HG03520 (cell line): Measurements from ENCODE around the gene ARL8A.
"Not testable (repeated sequence)": the region's sequence is repeated elsewhere in the genome, so short reads cannot be mapped to it uniquely, and the experiment has no call there.

Experiments
- ATAC-seq: cut with Tn5 transposase; IDR thresholded peaks from one replicate; pipeline ENCODE4 v1.9.1; 2021; ENCODE audit warnings: mild to moderate bottlenecking, moderate library complexity; ENCODE audit not compliant: unreplicated experiment

ARL8A gene

DNA sequence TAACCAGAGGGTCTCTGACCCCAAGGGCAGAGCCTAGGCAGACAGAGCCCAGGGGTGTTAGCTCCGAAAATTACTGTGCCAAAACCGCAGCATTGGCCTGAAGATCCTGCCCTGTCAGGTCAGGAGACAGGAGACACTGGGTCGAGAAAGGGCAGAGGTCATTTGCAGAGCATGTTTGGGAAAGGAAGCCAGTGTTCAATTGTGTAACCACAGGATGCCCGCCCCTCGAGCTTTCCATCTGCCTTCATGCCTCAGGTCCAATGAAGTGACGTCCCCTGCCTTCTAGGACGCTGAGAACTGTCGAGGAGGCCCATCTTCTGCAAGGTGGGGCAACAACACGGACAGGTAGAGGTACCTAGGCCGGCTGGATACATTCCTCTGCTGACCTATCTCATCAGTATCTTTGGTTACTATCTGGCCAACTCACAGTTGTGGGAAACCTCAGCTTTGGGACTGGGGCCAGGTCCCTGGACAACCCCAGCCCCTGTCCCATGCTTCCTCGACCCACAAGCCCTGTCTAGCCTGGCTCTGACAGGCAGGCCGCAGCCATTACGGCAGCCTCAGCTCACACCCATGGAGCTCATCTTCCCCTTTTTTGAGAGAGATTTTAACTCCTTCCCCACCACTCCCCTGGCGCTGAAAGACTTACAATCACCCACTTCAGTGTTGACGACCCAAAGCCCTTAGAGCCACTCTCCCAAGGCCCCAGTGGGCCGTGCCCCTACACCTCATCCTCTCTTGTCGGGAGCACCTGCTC lies 1.3 kb downstream of the ARL8A start:
- ATAC-seq: peak; percentile 23

DNA sequence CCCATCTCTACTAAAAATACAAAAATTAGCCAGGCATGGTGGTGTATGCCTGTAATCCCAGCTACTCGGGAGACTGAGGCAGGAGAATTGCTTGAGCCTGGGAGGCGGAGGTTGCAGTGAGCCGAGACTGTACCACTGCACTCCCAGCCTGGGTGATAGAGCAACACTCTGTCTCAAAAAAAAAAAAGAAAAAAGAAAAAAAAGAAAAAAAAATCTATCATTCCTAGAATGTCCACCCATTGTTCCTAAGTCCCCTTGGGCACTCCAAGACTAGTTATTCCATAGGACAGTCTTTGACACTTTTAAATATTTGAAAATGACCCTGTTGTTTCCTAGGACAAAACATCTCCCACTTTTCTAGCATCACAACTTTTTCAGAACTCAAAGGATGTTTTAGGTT lies 3.1 kb downstream of the ARL8A start:
- ATAC-seq: not testable (repeated sequence)

DNA sequence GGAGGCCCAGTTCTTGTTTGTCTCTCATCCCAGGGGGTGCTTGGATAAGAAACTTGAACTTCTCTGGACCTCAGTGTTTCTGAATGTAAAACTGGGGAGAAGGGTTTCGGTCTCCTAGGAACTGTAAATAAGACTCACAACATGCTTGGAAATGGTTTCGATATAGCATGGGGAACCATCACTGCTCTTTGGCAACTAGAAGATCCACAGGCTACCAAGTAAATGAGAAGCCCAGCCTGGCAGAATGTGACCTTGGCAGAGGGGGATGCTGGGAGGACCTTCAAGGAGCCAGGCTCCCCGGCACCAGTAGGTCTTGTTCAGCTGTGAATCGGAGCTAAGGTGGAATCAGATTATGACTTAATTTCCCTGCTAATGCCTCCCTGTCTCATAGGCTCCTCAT lies 3.7 kb downstream of the ARL8A start:
- no peak for ATAC-seq

DNA sequence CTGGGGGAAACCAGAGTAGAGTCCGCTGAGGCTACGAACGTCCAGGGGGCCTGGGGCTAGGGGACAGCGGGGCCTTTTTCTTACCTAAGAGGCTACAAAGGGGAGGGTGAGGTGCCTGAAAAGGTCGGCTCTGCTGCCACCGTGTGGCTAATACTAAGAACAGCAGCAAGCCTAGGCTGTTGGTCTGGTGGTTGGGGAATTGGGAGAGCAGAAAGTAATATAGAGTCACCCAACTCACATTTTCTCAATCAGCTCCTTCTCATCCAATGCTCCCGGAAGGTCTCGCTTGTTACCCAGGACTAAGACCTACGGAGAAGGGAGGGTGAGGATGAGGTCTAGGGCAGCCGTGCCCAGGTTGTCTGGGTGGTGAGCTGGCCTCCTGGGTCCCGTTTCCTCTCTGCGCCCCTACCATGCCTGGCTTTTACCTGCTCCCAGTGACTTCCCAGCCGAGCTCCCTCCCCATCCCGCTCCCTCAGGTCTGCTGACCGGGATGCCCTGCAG lies 9.3 kb downstream of the ARL8A start:
- no peak for ATAC-seq

DNA sequence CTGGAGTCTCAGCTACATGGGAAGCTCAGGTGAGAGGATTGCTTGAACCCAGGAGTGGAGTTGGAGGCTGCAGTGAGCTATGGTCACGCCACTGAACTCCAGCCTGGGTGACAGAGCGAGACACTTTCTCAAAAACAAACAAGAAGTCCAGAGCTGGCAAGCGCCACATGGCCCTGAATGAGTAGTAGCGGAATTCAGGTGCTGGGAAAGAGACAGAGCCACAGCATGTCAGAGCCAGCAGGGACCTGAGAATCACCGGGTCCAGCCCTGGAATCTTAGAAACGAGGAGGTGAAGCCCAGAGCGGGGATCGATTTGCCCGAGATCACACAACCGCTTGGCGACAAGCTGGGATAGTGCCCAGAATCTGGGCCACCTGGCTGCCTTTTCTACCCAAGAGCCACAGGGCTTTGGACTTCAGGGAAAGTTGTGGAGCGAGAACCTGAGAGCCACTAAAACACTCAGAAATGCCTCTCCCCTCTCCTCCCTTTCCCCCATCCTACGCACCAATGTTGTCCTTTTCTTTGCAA lies 9.8 kb downstream of the ARL8A start:
- ATAC-seq: no peak

DNA sequence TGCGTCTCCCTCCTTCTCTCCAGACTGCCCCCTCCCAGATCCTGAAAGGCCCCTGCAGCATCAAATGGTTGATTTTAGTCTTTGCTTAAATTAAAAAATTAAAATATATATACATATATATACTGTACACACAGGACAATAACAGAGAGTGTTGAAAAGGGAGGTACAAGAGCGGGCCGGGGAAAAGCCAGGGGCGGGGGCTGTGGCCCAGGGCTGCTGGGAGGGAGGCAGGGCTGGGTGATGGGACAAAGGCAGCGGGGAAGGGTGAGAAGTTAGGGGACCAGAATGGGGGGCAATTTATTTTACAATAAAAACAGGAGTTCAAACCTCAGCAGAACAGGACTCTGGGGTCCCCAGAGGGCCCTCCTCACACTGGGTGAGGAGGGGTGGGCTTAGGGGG lies 10.5 kb downstream of the ARL8A start:
- no peak for ATAC-seq

DNA sequence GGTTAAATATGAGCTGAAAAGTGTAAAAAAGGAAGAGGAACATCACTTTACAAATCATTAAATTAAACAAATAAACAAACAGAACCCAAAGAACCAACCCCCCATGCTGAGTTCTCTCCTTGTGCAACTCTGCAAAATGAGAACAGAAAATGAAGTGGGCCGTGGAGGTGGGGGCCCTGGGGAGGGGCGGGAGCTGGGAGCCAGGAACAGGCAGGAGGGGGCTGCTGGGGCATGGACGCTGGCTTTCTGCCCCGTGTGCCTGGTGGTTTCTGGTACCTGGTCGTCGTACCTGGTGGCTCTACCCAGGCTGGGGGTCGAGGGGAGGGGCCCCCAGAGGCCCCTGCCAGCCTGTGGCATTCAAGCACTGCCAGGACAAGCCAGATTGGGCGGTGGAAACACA lies 11.0 kb downstream of the ARL8A start:
- no peak for ATAC-seq

DNA sequence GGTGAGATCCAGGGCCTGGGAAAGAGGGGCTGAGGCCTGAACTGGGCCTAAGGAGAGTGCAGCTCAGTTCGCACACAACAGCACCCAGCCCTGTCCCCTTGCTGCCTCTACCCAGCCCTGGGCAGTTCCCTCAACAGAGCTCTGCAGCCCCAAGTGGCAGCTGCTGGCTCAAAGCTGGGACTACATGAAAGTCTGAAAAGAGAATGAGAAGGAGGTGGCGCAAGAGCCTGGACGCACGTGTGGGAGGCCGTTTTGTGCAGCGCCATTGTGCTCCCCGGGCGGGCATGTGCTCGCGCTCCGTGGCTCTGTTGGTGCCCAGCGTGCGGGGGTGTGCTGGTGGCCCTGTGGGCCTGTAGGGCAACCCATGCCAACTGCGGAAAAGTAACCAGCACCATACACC lies 11.5 kb downstream of the ARL8A start:
- ATAC-seq: no peak

DNA sequence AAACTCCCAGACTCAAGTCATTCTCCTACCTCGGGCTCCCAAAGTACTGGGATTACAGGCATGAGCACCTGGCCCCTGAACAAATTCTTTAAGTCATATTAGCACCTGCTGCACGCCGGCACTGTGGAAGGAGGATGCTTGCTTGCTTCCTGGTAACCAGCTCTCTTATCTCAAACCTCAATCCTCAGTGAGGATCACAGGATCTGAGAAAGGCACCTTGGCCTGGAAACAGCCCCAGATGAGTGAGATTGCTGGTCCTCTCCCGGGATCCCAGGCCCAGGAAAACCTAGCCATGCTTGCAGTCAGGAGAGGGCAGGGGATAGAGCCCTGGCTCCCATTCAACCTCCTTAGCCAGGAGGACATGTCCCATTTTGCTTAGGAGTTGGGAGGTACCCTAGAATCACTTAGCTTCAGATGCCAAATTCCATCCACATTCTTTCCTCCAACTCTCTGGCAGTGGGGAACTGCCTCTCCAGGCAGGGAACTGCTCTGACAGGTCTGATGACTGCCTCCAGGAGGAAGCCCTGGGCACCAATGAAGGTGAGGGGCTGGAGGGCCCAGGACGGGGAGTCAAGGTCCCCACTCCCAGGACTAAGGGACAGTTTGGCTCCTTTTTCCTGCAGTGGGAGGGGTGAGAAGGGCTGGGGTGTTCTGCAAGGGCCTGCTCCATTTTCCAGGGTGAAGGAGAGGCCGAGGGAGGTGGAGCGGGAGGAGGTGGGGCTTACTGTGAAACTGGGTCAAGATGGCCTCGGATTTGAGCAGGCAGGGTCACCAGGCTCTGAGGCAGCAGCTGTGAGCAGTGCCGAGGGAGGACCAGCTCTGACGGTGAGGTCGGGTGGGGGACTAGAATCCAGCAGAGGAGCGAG lies 12.3 kb downstream of the ARL8A start:
- ATAC-seq: no peak

DNA sequence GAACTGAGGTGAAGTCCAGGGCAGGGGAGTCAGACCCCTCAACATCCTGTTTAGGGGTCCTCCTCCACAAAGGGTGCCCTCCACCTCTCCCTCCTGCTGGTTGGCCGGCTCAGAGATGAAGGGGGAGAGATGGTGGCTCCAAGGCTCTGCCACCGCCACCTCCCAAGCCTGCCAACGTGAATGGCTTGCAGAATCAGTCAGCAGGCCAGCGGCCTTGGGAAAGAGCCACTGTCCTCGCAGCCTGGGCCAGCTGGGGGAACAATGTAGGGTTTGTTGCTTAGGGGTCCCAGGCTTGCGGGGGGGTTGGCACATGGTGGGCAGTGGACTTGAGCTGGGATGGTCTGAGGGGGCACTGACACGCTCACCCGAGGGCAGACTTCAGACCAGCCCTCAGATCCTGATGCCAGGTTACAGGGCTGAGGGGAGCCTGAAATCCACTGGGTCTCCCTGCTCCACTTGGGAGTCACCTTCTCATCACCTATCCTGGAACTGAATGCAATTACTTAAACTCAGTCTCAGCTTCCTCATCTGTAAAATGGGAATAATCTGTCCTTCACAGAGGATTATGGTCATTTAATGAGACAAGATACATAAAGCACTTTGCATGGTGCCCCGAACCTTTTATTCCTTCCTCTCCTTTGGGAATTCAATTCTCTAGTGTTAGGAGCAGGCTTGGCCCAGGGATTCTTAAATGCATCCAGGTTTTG lies 13.6 kb downstream of the ARL8A start:
- no peak for ATAC-seq

DNA sequence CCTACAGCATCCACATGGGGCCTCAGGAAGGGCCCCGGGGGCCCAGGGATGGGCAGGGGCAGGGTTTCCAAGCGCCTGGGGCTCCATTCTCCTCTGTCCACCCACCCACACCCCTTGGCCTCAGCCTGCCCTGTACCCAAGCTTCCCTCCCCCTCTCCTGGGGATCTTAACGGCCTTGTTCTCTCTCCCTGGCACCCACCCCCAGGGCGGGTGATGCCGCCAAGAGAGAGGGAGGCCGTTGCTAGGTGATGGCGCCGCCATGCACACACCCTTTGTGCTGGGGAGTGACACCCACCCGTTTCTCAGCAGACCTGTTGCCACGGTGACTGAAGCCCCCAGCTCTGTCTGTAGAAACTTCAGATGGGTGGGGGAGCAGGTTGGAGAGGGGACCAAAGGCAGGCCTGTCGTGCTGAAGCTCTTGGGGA lies 14.2 kb downstream of the ARL8A start:
- no peak for ATAC-seq

DNA sequence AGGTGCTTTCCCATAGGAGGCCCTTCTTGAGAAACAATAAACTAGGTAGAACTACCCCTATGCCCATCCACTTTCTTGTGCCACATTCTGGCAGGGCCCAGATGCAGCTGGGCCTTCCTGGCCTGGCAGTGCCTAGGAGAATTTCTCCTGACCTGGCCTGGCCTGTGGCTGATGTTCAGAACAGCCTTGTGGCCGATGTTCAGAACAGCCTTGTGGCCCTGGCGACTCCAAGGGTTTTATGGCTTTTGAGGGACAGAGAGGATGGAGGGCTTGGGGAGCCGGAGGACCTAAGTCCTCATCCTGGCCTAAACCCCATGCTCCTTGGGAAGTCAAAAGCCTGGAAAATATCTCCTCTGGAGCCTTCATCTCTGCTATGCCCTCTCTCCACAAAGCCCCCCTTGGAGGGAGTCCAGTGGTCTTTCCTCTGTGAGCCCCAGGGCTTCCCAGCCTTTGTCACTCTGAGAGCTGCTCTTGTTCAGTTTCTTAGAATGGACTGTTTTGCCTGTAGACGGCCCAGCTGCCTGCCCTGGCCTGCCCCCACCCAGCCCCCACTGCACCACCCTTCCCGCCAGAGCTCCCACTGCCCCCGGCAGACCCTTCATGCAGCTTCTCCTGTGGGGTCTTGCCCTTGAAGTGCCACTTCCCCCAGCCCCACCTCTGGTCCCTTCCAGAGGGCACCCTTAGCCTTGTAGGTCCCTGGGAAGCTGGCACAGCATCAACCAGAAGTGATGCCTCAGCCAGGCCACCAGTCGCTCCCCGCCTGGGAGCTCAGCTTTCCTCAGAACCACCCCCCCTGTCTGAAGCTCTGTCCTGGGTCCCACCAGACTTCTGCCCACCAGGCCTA lies 14.9 kb downstream of the ARL8A start:
- no peak for ATAC-seq

DNA sequence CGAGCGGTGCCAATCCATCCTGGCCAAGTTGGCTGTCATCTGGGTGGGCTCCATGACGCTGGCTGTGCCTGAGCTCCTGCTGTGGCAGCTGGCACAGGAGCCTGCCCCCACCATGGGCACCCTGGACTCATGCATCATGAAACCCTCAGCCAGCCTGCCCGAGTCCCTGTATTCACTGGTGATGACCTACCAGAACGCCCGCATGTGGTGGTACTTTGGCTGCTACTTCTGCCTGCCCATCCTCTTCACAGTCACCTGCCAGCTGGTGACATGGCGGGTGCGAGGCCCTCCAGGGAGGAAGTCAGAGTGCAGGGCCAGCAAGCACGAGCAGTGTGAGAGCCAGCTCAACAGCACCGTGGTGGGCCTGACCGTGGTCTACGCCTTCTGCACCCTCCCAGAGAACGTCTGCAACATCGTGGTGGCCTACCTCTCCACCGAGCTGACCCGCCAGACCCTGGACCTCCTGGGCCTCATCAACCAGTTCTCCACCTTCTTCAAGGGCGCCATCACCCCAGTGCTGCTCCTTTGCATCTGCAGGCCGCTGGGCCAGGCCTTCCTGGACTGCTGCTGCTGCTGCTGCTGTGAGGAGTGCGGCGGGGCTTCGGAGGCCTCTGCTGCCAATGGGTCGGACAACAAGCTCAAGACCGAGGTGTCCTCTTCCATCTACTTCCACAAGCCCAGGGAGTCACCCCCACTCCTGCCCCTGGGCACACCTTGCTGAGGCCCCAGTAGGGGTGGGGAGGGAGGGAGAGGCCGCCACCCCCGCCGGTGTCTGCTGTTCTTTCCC lies 16.5 kb downstream of the ARL8A start:
- ATAC-seq: no peak

DNA sequence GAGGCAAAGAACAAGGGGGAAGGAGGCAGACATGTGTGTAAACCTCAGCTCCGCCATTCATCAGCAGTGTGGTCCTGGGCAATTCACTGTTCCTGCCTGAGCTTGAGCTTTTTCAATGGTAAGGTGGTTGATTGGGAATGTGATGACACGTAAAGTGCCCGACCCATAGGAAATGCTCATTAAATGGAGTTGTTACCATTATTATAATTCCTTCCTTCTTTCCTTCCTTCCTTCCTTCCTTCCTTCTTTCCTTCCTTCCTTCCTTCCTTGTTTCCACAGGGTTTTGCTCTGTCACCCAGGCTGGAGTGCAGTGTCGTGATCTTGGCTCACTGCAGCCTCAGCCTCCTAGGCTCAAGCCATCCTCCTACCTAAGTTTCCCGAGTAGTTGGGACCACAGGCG lies 17.5 kb downstream of the ARL8A start:
- no peak for ATAC-seq

DNA sequence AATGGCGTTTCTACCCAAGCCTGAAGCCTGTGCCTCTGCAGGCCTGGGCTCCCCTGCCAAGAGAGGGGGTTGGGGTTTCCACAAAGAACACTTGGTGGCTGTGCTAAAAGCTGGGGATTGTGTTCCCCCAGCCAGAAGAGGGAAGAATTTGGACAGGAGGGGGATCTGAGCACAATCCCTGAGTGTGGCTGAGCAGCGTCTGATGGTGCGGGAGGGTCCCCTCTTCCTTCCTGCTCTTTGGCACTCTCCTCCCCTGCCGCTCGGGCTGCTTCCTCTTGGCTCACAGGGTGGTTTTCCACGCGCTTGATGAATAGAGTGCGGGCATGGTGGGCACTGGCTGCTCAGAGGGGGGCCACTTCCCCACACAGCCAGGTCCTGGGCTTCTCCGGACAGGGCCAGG lies 18.1 kb downstream of the ARL8A start:
- ATAC-seq: no peak

DNA sequence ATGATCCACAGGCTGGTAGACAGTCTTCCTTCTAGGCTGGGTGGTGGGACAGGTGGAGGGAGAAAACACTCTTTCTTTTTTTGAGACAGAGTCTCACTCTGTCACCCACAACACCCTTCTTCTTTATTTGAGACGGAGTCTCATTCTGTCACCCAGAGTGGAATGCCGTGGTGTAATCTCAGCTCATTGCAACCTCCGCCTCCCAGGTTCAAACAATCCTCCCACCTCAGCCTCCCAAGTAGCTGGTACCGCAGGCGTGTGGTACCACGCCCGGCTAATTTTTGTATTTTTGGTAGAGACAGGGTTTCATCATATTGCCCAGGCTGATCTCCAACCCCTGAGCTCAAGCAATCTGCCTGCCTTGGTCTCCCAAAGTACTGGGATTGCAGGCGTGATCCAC lies 18.9 kb downstream of the ARL8A start:
- no peak for ATAC-seq

DNA sequence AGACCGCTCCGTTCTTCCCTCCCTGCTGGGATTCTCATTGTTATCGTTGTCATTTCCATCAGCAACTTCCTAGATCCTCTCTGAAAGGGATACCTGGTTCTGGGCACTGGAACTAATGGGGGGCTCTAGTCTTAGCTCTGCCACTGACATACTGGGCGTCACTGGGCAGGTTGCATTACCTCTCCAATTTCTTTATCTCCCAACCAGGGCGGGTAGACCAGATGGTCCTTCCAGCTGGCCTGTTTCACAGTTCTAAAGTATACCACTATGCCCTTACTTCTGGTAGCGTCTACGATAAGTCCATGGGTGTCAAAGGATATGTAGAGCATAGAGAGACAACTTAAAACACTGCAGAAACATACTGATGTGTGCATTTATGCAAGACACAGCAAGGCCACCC lies 20.4 kb downstream of the ARL8A start:
- ATAC-seq: no peak

DNA sequence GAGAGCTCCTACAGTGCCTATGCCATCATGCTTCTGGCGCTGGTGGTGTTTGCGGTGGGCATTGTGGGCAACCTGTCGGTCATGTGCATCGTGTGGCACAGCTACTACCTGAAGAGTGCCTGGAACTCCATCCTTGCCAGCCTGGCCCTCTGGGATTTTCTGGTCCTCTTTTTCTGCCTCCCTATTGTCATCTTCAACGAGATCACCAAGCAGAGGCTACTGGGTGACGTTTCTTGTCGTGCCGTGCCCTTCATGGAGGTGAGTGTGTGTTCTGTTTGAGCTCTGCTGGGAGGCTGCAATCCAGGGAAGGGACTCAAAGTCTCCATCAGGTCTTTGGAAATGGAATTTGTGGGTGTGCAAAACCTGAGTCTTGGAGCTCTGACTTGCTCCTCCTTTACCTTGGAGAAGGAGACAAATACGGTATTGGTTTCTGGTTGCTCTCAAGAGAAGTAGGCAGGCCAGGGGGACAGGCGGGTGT lies 21.2 kb downstream of the ARL8A start:
- no peak for ATAC-seq

DNA sequence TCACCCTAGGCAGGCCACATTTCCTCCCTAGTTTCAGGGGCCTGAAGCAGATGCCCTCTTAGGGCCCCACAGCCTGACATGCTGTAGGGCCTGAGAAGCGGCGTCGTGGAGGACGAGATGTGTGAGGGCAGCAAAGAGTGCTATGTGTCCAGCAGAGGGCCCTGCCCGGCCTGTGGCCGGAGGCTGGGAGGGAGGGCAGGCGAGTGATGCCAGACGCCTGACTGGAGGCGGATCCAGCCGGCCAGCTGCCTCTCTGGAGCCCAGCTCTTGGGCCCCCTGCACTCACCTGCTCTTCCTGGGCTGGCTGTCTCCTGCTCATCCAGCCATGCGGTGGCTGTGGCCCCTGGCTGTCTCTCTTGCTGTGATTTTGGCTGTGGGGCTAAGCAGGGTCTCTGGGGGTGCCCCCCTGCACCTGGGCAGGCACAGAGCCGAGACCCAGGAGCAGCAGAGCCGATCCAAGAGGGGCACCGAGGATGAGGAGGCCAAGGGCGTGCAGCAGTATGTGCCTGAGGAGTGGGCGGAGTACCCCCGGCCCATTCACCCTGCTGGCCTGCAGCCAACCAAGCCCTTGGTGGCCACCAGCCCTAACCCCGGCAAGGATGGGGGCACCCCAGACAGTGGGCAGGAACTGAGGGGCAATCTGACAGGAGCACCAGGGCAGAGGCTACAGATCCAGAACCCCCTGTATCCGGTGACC lies 21.8 kb downstream of the ARL8A start, which contains the start of gene GPR37L1:
GPR37L1 (plus strand) TSS at position 279 of the 697 bp plus-strand sequence; CDS start at position 326, 47 bp downstream.
- ATAC-seq: no peak
